Stimulated activated CD8-positive, alpha-beta memory T cell treated with anti-CD3 and anti-CD28 coated beads, Interleukin-7, amount 100 ng/mL, for 48 hours (primary cell): Measurements from ENCODE around the gene ECE1.

Experiments
- DNase-seq, 2 donors: peaks; one replicate each; pipeline ENCODE4 v3.0.0-alpha.2; 2020; ENCODE audit warnings: low read depth in 1 of 2; ENCODE audit errors: extremely low read depth in 1 of 2

The ECE1 gene

GRCh38 chr1:21308847-21309652, 18.8 kb upstream of the ECE1 start:
- DNase-seq: no peak

- DNase-seq: no peak
These were observed 18.1 kb upstream of the ECE1 start for GRCh38 chr1:21308330-21308729.

GRCh38 chr1:21307663-21308305, 17.5 kb upstream of the ECE1 start:
- DNase-seq: no peak

GRCh38 chr1:21307210-21307609, 16.9 kb upstream of the ECE1 start:
- DNase-seq: no peak

- no peak for DNase-seq
These were observed 15.6 kb upstream of the ECE1 start for GRCh38 chr1:21305900-21306189.

GRCh38 chr1:21305155-21305899, 15.1 kb upstream of the ECE1 start:
- no peak for DNase-seq

GRCh38 chr1:21304488-21304887, 14.2 kb upstream of the ECE1 start:
- no peak for DNase-seq

GRCh38 chr1:21302747-21303715, 12.8 kb upstream of the ECE1 start:
- no peak for DNase-seq

GRCh38 chr1:21301794-21302440, 11.7 kb upstream of the ECE1 start:
- no peak for DNase-seq

GRCh38 chr1:21300774-21301173, 10.5 kb upstream of the ECE1 start:
- no peak for DNase-seq

GRCh38 chr1:21299780-21300395, 9.6 kb upstream of the ECE1 start:
- no peak for DNase-seq

GRCh38 chr1:21298981-21299391, 8.7 kb upstream of the ECE1 start:
- DNase-seq: no peak

GRCh38 chr1:21297975-21298374, 7.7 kb upstream of the ECE1 start:
- no peak for DNase-seq

- DNase-seq: no peak
These were observed 6.5 kb upstream of the ECE1 start for GRCh38 chr1:21296509-21297354.

GRCh38 chr1:21295545-21295944, 5.3 kb upstream of the ECE1 start:
- no peak for DNase-seq

GRCh38 chr1:21295002-21295401, 4.7 kb upstream of the ECE1 start:
- DNase-seq: peak in 1 of 2 donors; percentile 41

- DNase-seq: peak; percentile 75 to 94
These were observed 4.2 kb upstream of the ECE1 start for GRCh38 chr1:21294266-21294989.

GRCh38 chr1:21293537-21294265, 3.4 kb upstream of the ECE1 start:
- DNase-seq: peak; percentile 77 to 94
